ENCODE measurements around the gene MAPRE3.

The MAPRE3 gene

GRCh38 chr2:26948800-26949199, 21.6 kb upstream of the MAPRE3 start:
- no peak for DNase-seq (ENCODE audit: low read depth in 1 of 2, low spot score in 1 of 2)

- no peak for DNase-seq (ENCODE audit: low read depth in 1 of 2, low spot score in 1 of 2)
Observed at GRCh38 chr2:26950246-26950645, 20.2 kb upstream of the MAPRE3 start.

- no peak for DNase-seq (ENCODE audit: low read depth in 1 of 2, low spot score in 1 of 2)
Observed at GRCh38 chr2:26951236-26951635, 19.2 kb upstream of the MAPRE3 start.

- DNase-seq (ENCODE audit: low read depth in 1 of 2, low spot score in 1 of 2): no peak
Observed at GRCh38 chr2:26952374-26952773, 18.1 kb upstream of the MAPRE3 start.

- DNase-seq (ENCODE audit: low read depth in 1 of 2, low spot score in 1 of 2): no peak
Observed at GRCh38 chr2:26954135-26954534, 16.3 kb upstream of the MAPRE3 start.

GRCh38 chr2:26957041-26957440, 13.4 kb upstream of the MAPRE3 start:
- DNase-seq (ENCODE audit: low read depth in 1 of 2, low spot score in 1 of 2): no peak

- DNase-seq (ENCODE audit: low read depth in 1 of 2, low spot score in 1 of 2): no peak
Observed at GRCh38 chr2:26957534-26957933, 12.9 kb upstream of the MAPRE3 start.

- no peak for DNase-seq (ENCODE audit: low read depth in 1 of 2, low spot score in 1 of 2)
Observed at GRCh38 chr2:26959331-26959730, 11.1 kb upstream of the MAPRE3 start.

- no peak for DNase-seq (ENCODE audit: low read depth in 1 of 2, low spot score in 1 of 2)
Observed at GRCh38 chr2:26964446-26965130, 5.8 kb upstream of the MAPRE3 start.

- DNase-seq (ENCODE audit: low read depth in 1 of 2, low spot score in 1 of 2): no peak
Observed at GRCh38 chr2:26968001-26968400, 2.4 kb upstream of the MAPRE3 start.

GRCh38 chr2:26969077-26969844, 1.2 kb upstream of the MAPRE3 start:
- no peak for DNase-seq (ENCODE audit: low read depth in 1 of 2, low spot score in 1 of 2)

- no peak for DNase-seq (ENCODE audit: low read depth in 1 of 2, low spot score in 1 of 2)
Observed at GRCh38 chr2:26970928-26971627, 641 bp downstream of the MAPRE3 start.

- DNase-seq (ENCODE audit: low read depth in 1 of 2, low spot score in 1 of 2): no peak
Observed at GRCh38 chr2:26971911-26972786, 1.7 kb downstream of the MAPRE3 start.

- no peak for DNase-seq (ENCODE audit: low read depth in 1 of 2, low spot score in 1 of 2)
Observed at GRCh38 chr2:26974352-26974751, 3.9 kb downstream of the MAPRE3 start.

- DNase-seq (ENCODE audit: low read depth in 1 of 2, low spot score in 1 of 2): no peak
Observed at GRCh38 chr2:26975102-26975501, 4.7 kb downstream of the MAPRE3 start.

- no peak for DNase-seq (ENCODE audit: low read depth in 1 of 2, low spot score in 1 of 2)
Observed at GRCh38 chr2:26975656-26976055, 5.2 kb downstream of the MAPRE3 start.

GRCh38 chr2:26976237-26976636, 5.8 kb downstream of the MAPRE3 start:
- no peak for DNase-seq (ENCODE audit: low read depth in 1 of 2, low spot score in 1 of 2)

- no peak for DNase-seq (ENCODE audit: low read depth in 1 of 2, low spot score in 1 of 2)
Observed at GRCh38 chr2:26977012-26977411, 6.6 kb downstream of the MAPRE3 start.

- DNase-seq (ENCODE audit: low read depth in 1 of 2, low spot score in 1 of 2): no peak
Observed at GRCh38 chr2:26978061-26978596, 7.7 kb downstream of the MAPRE3 start.

- no peak for DNase-seq (ENCODE audit: low read depth in 1 of 2, low spot score in 1 of 2)
Observed at GRCh38 chr2:26979741-26980140, 9.3 kb downstream of the MAPRE3 start.

- DNase-seq (ENCODE audit: low read depth in 1 of 2, low spot score in 1 of 2): no peak
Observed at GRCh38 chr2:26980971-26981370, 10.5 kb downstream of the MAPRE3 start.
